Measurements from ENCODE around the gene OCRL.
A peak's percentile ranks its signal among the peaks of the same experiment; 100 is the strongest.

OCRL gene

DNA sequence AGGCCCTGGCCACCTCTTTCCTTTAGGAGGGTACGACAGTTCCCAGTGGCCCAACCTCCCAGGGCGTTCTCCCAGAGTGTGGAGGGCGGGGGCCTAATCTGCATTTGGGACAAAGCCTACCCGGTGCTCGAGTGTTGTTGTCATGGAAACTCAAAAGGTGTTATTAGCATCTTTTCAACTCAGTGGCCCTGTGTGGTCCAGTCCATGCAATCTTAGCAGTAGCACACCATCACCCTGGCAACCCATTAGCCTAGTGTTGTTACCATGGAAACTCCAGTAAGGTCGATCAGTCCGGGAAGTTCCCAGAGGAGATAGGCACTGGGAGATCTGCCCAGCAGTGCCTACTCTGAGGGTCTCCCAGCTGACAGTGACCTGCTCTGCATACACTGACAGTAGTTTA lies 94.5 kb downstream of the OCRL start:
- DNase-seq (ENCODE audit: low spot score): no peak

DNA sequence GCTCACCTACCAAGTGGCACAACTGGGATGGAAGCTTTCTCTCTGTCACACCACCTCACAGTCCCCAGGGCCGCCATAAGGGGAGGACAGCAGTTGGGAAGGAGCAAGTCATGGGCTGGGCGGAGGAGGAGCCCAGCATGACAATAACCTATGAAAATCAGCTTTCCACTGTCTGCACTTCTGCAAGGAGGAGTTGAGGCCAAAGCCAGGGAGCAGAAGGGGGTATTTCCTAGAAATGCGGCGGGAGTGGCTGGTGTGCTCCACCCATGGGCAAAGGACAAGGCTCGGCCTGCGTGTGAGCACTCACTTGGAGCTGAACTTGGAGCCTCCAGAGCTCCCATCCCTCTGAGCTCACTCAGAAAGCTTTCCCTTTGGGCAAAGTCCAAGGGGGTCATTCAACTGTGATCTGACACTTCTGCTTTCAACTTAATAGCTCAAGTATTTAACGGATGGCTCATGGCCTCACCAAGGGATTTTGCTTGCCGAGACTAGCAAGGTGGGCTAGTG lies 96.2 kb downstream of the OCRL start:
- DNase-seq (ENCODE audit: low spot score): no peak

DNA sequence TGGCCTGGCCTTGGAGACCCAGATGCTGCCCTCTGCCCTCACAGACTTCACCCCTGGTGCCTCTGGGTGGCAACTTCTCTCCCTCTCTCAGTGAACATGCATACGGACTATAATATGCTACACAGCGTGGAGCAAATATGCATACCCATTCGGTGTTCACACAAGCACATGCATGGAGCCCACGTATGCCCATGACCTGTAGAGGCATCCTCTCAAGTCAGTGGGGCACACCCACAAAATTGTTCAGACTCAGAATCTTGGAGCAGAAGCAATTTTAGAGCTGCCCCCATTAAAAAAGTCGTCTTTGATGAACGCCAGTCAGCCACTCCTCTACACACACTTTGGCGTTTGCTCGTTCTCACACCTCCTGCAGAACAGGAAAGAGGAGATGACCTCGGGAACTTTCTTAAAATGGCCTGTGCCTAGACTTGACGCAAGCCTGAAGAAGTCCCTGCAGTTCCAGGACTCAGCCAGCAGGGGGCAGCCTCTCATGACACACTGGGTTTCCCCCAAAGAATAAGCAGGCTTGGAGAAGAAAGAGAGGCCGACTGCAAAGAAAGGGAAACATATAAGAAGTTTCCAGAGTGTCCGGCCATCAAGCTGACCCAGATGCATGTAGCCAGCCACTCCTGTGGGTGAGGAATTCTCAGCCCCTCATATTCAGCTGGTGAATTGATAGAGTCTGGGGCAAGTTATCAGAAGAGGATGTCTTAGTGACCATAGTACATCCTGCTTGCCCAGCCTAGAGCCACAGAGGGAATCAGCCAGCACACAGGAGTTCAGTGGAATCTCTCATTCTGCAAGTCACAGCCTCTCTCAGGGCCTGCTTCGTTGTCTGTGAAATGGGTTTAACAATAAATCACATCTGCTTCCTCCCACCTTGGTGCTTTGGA lies 97.4 kb downstream of the OCRL start:
- DNase-seq (ENCODE audit: low spot score): peak; percentile 69

DNA sequence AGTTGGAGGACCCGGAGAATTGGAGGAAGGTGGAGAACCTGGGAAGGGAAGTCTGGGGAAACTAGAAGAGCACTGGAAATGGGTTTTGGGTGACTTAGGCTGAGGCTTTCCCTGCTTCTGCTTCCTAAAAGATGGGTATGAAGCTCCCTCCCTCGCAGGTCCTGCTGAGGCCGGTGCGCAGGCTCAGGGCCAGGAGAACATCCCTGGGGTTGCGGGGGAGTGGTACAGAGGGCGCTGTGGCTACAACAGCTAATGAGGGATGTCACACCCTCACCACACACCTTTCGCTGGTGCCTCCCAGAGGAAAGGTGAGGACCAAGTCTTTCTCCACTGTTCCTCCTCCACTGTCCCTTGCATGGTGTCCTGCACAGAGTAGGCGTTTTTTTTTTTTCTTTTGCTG lies 98.9 kb downstream of the OCRL start:
- DNase-seq (ENCODE audit: low spot score): no peak

DNA sequence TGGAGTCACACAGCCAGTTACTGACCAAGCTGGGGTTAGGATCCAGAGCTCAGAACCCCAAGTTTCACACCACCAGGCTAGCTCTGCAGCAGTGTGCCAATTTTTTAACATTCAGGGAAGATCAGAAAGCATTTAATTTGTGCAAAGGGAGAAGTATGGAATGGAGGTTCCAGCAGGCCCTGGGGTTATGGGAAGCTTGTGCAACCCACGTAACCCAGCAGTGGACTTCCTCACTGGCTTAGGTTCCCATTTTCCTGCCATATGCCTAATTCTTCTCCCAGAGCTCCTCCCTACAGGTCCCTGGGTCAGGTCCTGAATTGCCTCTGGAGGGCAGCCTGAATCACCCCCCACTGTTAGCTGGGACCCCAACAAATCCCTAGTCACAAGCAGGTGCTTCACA lies 100.7 kb downstream of the OCRL start:
- no peak for DNase-seq (ENCODE audit: low spot score)

DNA sequence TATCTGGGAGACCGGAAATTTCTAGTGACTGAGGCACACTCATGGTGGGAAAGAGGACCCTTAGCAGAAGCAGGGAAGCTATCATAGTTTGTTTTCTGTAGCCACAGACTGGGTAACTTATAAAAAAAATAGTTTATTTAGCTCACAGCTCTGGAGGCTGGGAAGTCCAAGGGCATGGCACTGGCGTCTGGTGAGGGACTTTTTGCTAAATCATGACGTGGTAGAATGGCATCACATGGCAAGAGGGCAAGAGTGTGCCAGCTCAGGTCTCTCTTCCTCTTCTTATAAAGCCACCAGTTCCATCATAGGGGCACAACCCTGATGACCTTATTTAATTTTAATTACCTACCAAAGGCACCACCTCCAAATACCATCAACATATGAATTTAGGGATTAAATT lies 101.4 kb downstream of the OCRL start:
- DNase-seq (ENCODE audit: low spot score): no peak

DNA sequence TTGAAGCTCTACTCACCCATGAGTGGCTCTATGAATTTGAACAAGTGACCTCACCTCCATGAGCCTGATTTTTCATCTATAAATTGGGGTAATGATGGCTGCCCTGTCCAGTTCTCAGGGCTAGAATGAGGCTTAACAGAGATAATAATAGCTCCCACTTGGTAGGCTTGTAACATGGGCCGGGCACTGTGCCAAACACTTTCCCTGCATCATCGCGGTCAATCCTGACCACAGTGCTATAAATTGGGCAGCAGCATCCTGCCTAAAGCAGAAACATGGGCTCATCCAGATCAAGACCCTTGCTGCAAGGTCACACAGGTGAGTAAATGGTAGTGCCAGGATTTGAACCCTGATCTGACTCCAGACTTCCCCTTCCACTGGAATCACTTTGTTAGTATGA lies 101.9 kb downstream of the OCRL start:
- DNase-seq (ENCODE audit: low spot score): no peak
